ENCODE results near the gene REST. TPM values are rescaled to one million over a fixed set of nuclear protein-coding genes. Genes with fewer than 3 reads are reported as not detected.

Gene REST
- total RNA-seq, 1 experiment from 2014 or later, result 38.8 TPM

- Histone ChIP-seq H3K36me3 (ENCODE audit: control insufficient read depth, insufficient read depth, low read length) (no peaks in the 10 kb centered on the region; the same call in none of the 2 replicates), H3K4me1 (ENCODE audit: control insufficient read depth, insufficient read depth, low read length) (no peaks in the 10 kb centered on the region), H3K9me3 (ENCODE audit: control insufficient read depth, insufficient read depth, low read depth, low read length) (no peaks in the 10 kb centered on the region), H3K27ac (ENCODE audit: low read length) (no peak overlapping the region), H3K4me3 (ENCODE audit: low read depth in 2 of 2, low read length in 2 of 2) (no peak overlapping the region), H3K27me3 (ENCODE audit: control insufficient read depth, insufficient read depth, low read length) (no peaks in the 10 kb centered on the region)
- ChIA-PET POLR2A (no interaction called here), CTCF (no interaction called here)
- intact Hi-C loops (cut with micrococcal nuclease; ENCODE audit: unreplicated experiment), result no loop called here
- no peak for DNase-seq (ENCODE audit: low read depth, low spot score)
- no TSS peak for BruUV-seq (replicated peaks)
- in situ Hi-C loops (cut with HindIII; ENCODE audit: low pct_unique_long_range_greater_than_20kb, low sequenced_read_pairs), result no loop called here
- ATAC-seq, result no peak
- TF ChIP-seq REST (IDR thresholded peaks at IDR 0.05; ENCODE audit: insufficient read depth in 1 of 2, low read depth in 2 of 2, low read length in 1 of 2) (no peak), TCF7L2 (IDR thresholded peaks at IDR 0.05; ENCODE audit: low read depth, low read length) (no peak), SIN3A (IDR thresholded peaks at IDR 0.05; ENCODE audit: borderline replicate concordance, insufficient read depth, low read depth, low read length) (no peak), CTCF (IDR thresholded peaks at IDR 0.05) (no peak), POLR2AphosphoS5 (IDR thresholded peaks at IDR 0.05; ENCODE audit: low read depth, low read length) (no peak)
These were observed 22.9 kb downstream of the REST start for GRCh38 chr4:56930638-56931037.

- CTCF ChIA-PET, result no interaction called here
- H3K4me1 ChIP-seq (ENCODE audit: control insufficient read depth, insufficient read depth, low read length), result no peaks in the 10 kb centered on the region
- no peak for DNase-seq (ENCODE audit: low read depth, low spot score)
- no peaks in the 10 kb centered on the region; the same call in none of the 2 replicates for H3K36me3 ChIP-seq (ENCODE audit: control insufficient read depth, insufficient read depth, low read length)
- ATAC-seq, result no peak
- POLR2A ChIA-PET, result no interaction called here
- H3K4me3 ChIP-seq (ENCODE audit: low read depth in 2 of 2, low read length in 2 of 2), result no peak overlapping the region
- intact Hi-C loops (cut with micrococcal nuclease; ENCODE audit: unreplicated experiment) (no loop called here), in situ Hi-C loops (cut with HindIII; ENCODE audit: low pct_unique_long_range_greater_than_20kb, low sequenced_read_pairs) (no loop called here)
- no peaks in the 10 kb centered on the region for H3K27me3 ChIP-seq (ENCODE audit: control insufficient read depth, insufficient read depth, low read length)
- TF ChIP-seq CTCF (IDR thresholded peaks at IDR 0.05), result no peak
- TF ChIP-seq POLR2AphosphoS5 (IDR thresholded peaks at IDR 0.05; ENCODE audit: low read depth, low read length), result no peak
- no peak for TF ChIP-seq TCF7L2 (IDR thresholded peaks at IDR 0.05; ENCODE audit: low read depth, low read length)
- no peak for TF ChIP-seq SIN3A (IDR thresholded peaks at IDR 0.05; ENCODE audit: borderline replicate concordance, insufficient read depth, low read depth, low read length)
- no peak for TF ChIP-seq REST (IDR thresholded peaks at IDR 0.05; ENCODE audit: insufficient read depth in 1 of 2, low read depth in 2 of 2, low read length in 1 of 2)
- no peak overlapping the region for H3K27ac ChIP-seq (ENCODE audit: low read length)
- BruUV-seq (replicated peaks), result no TSS peak
- H3K9me3 ChIP-seq (ENCODE audit: control insufficient read depth, insufficient read depth, low read depth, low read length), result no peaks in the 10 kb centered on the region
These were observed 24.2 kb downstream of the REST start for GRCh38 chr4:56931924-56932323.

Measured in Panc1 (cell line).